GM19328 (cell line): ENCODE measurements around the gene SYT6.
"Not testable (repeated sequence)": the region's sequence is repeated elsewhere in the genome, so short reads cannot be mapped to it uniquely, and the experiment has no call there.

Experiments used
- ATAC-seq: cut with Tn5 transposase; IDR thresholded peaks from one replicate; pipeline ENCODE4 v1.9.1; 2021; ENCODE audit warnings: mild to moderate bottlenecking, moderate library complexity; ENCODE audit not compliant: unreplicated experiment

SYT6 gene

DNA sequence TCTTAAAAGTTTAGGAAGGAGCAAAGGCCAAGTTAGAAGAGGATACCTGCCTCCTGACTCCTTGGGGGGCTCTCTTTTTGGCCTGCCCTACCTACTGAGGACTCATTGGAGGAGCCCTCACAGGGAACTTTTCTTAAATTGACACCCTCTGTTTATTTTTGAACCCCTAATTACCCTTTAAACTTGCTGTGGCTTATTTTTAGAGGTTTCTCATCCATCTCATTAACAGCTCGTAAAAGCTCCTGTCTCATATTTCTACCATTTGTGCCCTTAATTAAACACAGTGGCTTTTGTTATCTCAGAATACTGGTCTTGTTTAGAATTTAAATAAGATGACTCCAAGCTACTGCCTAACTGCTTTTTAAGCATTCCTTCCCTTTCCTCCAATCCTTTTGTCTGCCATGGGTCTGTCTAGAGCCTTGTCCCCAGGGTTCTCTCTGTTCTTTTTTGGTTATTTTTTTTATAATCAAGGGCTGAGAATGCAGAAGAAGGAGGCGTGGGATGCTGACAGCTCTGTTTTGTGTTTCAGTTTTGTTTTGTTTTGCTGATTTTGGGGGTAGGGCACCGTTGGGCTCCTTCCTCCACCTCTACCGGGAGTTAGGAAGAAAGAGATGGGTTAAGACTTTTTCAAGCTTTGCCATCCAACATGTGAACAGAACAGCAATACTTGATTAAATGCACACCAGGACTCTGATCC, 78.0 kb downstream of the SYT6 start:
- no peak for ATAC-seq

DNA sequence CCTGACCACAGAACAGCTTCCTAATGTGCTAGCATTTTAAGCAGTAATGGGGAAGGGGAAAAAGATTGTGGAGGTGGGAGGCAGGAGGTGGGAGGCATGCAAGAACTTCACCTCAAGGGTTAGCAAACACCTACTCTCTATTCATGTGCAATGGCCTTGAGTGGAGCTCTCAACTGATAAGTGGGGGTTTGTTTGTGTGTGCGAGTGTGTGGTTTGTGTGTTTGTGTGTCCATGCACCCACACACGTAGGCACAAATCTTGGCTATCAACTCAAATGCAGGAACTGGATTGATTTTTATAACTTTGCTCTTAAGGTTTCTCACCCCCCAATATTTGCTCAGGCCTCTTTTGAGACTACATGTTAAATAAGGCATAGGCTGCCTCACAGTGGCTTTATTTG, 78.6 kb downstream of the SYT6 start:
- no peak for ATAC-seq

DNA sequence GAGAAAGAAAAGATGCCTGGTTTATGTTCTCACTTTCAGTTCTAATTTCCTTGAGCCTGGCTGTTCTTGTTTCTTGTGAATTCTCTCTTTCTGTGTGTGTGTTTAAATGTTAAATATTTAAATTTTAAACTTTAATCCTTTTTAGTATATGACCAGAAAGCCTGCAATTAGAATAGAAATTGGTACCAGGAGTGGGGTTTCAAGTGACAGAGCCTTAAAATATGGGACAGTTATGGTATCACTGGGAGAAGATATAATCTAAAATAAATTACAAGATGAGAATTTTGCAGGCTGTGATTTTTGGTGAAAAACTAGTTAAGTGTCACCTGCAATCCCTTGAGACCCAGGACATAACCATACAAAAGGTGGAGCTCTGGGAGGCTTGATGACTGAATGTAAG, 81.4 kb downstream of the SYT6 start:
- ATAC-seq, result no peak

DNA sequence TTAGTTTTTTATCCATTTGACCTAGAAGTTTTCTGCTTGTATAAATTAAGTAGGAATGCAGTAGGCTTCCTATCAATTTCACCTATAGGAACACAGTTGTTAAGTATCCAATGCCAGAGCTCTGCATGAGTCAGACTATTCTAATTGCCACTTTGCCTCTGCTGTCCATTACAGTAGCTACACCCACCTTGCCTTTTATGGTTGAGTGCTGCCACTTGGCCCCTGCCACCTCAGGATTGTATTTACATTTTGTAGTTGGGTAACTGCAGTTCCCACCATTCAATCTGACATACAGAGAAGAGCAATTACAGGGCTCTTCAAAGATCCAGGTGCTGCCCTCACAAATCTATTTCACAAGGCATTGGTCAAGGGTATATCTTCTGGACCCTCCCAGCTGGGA, 83.9 kb downstream of the SYT6 start:
- not testable (repeated sequence) for ATAC-seq

DNA sequence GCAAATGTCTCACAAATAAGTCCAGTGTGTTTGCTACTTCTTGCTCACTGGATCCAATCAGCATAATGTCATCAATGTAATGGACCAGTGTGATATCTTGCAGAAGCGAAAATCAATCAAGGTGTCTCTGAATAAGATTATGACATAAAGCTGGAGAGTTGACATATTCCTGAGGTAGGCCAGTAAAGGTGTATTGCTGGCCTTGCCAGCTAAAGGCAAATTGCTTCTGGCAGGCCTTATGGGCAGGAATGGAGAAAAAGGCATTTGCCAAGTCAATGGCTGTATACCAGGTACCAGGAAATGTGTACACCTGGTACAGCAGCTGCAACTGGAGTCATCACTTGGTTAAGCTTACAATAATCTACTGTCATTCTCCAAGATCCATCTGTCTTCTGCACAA, 85.0 kb downstream of the SYT6 start:
- ATAC-seq, result not testable (repeated sequence)

DNA sequence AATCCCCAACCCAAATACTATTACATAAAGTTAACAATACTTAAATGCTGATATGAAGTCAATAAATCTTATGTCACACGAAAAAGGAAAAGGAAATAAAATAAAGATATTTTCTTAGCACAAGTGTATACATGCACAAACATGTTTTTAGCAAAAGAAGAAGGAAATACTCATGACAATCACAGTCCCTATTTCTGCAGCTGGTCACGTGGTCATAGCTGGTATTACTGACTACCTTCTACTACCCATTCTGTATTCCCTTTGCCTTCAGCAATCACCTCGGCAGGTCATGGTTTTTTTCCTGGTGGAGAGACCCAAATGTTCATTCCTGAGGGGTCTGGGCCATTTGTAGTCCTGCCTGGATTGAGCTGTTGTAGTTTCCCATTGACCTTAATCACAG, 88.0 kb downstream of the SYT6 start:
- ATAC-seq, result not testable (repeated sequence)

DNA sequence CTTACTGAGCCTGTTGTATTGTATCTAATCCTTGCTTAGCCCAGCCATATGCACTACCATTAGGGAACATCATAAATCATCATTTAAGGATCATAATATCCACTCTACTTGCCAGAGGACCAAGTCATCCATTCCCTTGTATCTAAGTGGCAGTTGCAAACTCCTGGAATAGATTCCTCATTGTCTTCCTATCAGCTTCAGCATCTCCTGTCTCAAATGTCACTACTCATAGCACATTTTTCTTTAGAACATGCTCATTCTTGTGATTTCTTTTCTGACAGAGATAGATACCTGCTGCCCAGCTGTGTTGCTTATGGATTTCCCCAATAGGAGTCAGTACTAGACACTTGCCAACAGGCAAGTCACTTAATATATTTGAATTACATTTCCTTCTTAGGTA, 90.1 kb downstream of the SYT6 start:
- ATAC-seq, result no peak

DNA sequence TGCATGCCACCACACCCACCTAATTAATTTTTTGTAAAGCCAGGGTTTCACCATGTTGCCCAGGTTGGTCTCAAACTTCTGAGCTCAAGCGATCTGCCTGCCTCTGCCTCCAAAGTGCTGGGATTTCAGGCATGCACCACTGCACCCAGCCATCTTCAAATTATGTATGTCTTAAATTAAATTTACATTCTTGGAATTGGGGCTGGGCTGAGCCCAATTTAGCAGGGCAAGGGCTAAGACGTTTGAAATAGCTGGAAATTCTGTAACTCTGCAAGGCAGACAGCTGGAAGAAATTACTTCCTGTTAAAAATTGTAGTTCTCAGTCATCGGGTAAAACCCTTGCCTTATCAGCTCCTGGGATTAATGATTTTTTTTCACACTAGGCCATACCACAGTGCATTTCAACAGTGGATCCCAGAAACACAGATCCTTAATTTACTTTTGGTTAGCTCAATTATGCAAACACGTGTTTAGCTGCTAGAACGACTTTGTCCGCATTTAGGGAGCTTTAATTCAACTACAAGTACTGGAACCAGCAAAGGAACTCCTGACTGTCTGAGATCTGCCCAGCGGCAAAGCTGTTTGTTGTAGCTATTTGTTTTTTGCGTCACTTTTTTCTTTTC, 91.1 kb downstream of the SYT6 start:
- ATAC-seq, result no peak

DNA sequence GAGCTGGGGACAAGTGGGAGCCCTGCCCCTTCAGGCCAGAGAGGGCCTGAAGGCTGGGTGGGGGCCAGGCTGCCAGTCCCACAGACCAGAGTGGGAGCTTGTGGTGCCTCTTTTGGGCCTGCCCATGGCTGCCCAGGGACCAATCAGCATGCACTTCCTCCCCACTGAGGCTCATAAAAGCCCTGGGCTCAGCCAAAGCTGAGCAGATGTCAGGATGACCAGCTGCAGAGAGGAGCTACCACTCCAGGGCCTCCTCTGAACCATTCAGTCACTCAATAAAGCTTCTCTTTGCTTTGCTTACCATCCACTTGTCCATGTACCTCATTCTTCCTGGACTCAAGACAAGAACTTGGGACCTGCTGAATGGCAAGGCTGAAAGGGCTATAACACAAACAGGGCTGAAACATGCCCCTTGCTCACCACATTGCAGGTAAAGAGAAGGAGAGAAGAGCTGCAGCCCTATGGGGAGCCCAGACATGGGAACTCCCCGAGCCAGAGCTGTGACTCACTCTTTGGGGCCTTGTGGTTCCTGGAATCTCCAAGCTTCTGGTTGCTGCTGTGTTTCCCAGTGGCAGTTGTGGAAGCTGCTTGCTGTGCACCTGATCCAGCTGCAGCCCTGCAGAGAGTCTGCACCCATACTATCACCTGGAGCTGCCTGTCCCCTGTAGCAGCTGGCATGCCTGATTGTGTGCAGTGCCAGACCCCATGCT, 92.4 kb downstream of the SYT6 start:
- ATAC-seq, result no peak

DNA sequence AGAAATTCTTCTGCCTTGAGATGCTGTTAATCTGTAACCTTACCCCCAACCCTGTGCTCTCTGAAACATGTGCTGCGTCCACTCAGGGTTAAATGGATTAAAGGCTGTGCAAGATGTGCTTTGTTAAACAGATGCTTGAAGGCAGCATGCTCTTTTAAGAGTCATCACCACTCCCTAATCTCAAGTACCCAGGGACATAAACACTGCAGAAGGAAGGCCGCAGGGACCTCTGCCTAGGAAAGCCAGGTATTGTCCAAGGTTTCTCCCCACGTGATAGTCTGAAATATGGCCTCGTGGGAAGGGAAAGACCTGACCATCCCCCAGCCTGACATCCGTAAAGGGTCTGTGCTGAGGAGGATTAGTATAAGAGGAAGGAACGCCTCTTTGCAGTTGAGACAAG, 95.4 kb downstream of the SYT6 start:
- not testable (repeated sequence) for ATAC-seq

DNA sequence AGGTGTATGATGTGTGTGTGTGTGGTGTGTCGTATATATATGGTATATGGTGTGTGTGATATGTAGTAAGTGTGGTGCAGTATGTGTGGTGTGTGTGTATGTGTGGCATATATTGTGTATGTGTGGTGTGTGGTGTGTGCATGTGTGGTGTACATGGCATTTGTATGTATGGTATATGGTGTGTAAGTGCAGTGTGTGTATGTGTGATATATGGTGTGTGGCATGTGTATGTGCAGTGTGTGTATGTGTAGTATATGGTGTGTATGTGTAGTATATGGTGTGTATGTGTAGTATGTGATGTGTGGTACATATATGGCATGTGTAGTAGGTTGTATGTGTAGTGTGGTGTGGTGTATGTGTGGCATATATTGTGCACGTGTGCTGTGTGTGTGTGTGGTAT, 99.5 kb downstream of the SYT6 start:
- no peak for ATAC-seq

DNA sequence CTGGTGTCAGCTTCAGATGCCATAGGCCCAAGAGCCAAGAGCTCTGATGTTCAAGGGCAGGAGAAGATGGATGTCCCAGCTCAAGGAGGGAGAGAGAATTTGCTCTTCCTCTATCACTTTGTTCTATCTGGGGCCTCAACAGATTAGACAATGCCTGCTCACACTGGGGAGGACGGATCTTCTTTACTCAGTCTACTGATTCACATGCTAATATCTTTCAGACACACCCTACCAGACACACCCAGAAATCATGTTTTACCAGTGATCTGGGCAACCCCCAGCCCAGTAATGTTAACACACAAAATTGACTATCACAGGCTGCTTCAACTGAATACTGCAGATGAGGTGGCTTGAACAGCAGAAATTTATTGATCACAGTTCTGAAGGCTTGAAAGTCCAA, 105.4 kb downstream of the SYT6 start:
- ATAC-seq, result no peak

DNA sequence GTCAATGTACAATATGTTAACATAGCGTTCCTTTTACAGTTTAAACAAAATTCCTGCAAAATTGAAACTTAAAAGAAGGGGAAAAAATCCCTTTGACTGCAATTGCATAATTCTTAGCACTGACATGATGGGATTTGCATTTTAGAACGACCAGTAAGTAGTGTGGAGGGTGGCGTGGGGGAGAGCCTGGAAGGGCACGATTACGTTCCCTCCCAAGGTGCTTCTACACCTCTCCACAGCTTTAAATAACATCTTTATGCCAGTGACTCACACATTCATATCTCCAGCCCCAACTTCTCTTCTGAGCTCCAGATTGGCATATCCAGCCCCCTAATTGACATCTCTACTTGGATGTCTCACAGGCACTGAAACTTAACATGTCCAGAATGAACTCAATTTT, 110.1 kb downstream of the SYT6 start:
- no peak for ATAC-seq

DNA sequence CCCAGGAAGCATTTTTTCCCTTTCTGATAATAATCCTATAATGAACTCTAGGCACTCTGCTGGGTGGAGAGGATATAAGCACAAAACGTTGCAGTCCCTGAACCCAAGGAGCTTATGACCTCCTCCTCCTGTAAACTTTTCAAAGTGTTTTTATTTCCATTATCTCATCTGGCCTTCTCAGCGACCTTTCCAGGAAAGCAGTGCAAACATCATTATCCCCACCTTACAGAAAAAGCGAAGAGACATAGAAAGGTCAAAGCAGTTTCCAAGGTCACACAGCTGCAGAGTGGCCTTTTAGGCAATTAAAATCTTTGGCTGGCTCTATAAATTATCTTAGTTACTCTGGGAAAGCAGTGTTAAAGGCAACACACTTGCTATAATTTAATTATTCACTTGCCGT, 110.6 kb downstream of the SYT6 start:
- no peak for ATAC-seq

DNA sequence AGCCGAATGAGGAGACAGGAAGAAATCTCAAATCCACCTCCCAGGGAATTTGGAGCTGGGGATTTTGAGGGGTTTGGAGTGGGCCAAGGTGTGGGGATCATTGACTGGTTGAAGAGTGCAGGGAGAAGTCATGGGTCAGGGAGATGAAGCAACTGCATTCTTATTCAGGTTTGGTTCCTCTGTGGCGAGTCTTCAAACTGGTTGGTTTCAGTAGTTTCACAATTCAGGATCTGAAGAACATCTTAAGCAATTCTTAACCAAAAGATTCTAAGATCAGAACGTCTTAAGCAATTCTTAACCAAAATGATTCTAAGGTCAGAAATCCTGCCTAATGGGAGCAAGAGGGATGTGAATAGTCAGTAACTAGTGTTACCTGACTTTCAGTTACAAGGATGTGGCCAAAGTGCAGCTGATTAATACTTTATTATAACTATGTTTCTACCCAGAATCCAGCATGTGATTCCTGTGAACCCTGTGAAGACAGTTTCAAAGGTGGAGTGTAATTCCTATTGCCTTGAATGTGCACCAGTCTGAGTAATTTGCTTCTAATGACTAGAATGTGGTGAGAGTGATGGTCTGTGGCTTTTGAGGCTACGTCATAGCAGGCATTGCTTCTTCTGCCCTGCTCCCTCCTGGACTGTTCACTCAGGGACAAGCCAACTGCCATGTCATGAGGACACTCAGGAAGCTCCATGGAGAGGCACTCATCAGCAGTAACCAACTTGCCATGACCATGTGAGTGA, 113.2 kb downstream of the SYT6 start:
- ATAC-seq, result no peak
